Stimulated activated CD4-positive, alpha-beta T cell treated with anti-CD3 and anti-CD28 coated beads, Interleukin-2, amount 100 ng/mL, for 24 hours (primary cell): Measurements from ENCODE around the gene CYP3A7.
"Not testable (repeated sequence)": the region's sequence is repeated elsewhere in the genome, so short reads cannot be mapped to it uniquely, and the experiment has no call there.

Experiments
- DNase-seq, 2 donors: peaks; one replicate each; pipeline ENCODE4 v3.0.0-alpha.2; 2020

The CYP3A7 gene

DNA sequence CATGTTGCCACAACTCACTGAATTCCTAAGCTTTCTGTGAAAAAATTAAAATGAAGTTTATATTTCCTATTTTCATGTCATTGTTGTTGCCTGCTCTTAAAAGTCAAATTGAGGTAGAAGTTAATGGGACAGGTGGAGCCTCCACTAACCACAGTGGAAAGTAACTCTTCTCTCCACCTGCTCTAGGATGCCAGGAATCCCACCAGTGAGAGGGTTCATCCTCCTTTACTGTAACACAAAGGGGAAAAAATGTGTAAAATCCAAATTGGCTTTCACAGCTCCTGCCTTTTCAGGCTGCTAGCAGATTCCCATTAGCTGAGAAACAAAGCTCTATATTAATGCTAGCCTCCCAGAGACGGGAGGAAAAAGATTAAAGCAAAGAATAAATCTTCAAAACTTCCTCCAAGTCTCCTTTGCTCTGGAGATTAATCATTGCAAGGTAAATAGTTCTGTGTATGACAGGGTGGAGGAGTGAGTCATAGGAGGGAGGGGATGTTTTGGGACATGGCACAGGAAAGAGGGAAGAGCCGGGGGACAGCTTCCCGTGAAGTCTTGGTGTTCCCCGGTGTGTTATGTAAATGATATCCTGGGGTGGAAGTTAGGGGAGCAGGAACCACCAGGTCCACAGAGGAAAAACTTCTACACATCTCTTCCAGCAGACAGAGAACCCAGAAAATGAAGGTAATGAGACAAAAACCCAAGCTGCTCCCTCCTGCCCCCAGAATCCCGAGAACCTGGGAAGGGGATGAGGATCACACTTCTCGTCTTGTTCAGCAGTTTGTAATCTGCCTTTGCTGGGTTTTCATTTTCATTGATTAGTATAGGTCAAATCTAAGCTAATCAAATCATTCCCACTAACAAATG lies 35.9 kb downstream of the CYP3A7 start:
- DNase-seq, result not testable (repeated sequence)

- no peak for DNase-seq
Measured at GRCh38 chr7:99694912-99695304, 40.1 kb downstream of the CYP3A7 start.

DNA sequence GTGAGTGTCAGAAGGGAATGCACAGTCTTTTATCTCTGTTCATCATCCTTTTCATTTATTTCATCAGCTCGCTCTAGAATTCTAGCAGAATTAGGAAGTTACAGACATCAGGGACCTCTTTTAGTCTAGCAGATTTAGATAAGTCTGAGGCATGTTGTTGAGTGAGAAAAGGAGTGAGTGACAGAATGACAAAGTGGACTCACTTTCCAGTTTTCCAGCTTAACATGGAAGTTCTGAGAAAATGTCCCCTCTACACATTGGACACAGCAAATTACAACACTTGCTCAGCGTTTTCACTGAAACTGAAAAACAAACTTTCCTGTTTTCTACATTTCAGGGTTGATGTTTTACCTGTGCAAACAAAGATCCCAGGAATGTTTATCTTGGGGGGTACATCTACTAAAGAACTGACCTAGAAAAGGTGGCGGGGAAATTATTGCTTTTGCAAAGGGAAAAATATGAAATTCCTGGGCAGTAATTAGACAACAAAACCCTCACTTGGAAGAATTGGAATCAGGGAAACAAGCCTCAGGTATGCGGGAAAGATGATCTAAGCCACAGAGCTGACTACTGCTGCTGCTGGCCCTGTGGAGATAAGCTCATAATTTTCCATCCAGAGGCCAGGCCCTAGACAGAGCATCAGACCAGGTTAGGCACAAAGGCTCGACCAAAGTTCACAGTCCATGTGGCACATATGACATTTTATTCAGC lies 40.6 kb downstream of the CYP3A7 start:
- DNase-seq, result no peak

GRCh38 chr7:99693427-99694200 lies 41.4 kb downstream of the CYP3A7 start:
- DNase-seq, result peak in 1 of 2 donors; percentile 4

DNA sequence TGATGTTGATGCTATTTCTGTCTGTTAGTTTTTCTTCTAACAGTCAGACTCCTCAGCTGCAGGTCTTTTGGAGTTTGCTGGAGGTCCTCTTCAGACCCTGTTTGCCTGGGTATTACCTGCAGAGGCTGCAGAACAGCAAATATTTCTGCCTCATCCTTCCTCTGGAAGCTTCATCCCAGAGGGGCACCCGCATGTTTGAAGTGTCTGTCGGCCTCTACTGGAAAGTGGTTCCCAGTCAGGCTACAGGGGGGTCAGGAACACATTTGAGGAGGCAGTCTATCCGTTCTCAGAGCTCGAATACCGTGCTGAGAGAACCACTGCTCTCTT lies 41.9 kb downstream of the CYP3A7 start:
- DNase-seq, result no peak

DNA sequence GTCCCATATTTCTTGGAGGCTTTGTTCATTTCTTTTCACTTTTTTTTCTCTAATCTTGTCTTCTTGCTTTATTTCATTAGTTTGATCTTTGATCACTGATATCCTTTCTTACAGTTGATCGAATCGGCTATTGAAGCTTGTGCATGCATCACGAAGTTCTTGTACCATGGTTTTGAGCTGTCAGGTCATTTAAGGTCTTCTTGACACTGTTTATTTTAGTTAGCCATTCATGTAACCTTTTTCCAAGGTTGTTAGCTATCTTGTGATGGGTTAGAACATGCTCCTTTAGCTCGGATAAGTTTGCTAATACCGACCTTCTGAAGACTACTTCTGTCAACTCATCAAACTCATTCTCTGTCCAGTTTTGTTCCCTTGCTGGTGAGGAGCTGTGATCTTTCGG lies 42.4 kb downstream of the CYP3A7 start:
- DNase-seq, result not testable (repeated sequence)

GRCh38 chr7:99691658-99692057 lies 43.3 kb downstream of the CYP3A7 start:
- not testable (repeated sequence) for DNase-seq

GRCh38 chr7:99690918-99691317 lies 44.1 kb downstream of the CYP3A7 start:
- DNase-seq, result not testable (repeated sequence)

GRCh38 chr7:99685871-99686608 lies 49.0 kb downstream of the CYP3A7 start:
- DNase-seq, result not testable (repeated sequence)

- no peak for DNase-seq
Measured at GRCh38 chr7:99685129-99685758, 49.8 kb downstream of the CYP3A7 start.

- no peak for DNase-seq
Measured at GRCh38 chr7:99679400-99680191, 55.4 kb downstream of the CYP3A7 start, which contains the start of gene CYP3A5. Gene CYP3A5 (minus strand): TSS chr7:99679996. CDS start chr7:99679896, 100 bp downstream.

- no peak for DNase-seq
Measured at GRCh38 chr7:99679032-99679399, 56.0 kb downstream of the CYP3A7 start.

GRCh38 chr7:99677648-99678045 lies 57.3 kb downstream of the CYP3A7 start:
- DNase-seq, result no peak

- no peak for DNase-seq
Measured at GRCh38 chr7:99677013-99677647, 57.9 kb downstream of the CYP3A7 start.

- no peak for DNase-seq
Measured at GRCh38 chr7:99674995-99675742, 59.8 kb downstream of the CYP3A7 start.

DNA sequence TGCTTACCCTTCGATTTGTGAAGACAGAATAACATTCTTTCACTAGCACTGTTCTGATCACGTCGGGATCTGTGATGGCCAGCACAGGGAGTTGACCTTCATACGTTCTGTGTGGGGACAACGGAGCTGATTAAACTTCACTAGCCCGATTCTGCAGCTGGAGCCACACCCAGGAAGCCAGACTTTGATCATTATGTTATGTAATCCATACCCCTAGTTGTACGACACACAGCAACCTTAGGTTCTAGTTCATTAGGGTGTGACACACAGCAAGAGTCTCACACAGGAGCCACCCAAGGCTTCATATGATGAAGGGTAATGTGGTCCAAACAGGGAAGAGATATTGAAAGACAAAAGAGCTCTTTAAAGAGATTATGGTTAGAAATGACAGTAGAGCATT lies 62.4 kb downstream of the CYP3A7 start:
- no peak for DNase-seq

- no peak for DNase-seq
Measured at GRCh38 chr7:99669782-99670181, 65.2 kb downstream of the CYP3A7 start.

GRCh38 chr7:99668541-99668940 lies 66.5 kb downstream of the CYP3A7 start:
- no peak for DNase-seq

DNA sequence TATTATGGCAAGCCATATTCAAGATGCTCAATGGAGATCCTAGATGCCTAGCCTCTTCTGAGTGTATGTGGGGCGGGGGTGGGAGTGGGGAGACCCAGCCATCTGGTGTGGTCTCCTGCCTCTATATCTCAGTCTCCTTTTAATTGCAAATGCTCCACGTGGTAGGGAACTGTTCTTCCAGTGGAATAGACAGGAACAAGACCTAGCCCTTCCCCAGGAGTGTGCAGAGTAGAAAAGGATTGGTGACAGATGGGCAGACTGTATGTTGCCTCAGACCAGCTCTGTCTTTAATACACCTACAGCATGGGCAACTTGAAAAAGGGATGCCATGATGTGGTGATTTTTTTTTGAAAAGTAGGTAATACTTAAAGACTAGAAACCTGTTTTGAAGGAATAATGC lies 67.8 kb downstream of the CYP3A7 start:
- no peak for DNase-seq

- DNase-seq, result no peak
Measured at GRCh38 chr7:99666013-99666395, 69.0 kb downstream of the CYP3A7 start.
